ENCODE results near the gene ADIRF.
A peak's percentile ranks its signal among the peaks of the same experiment; 100 is the strongest.
"Not testable (repeated sequence)": the region's sequence is repeated elsewhere in the genome, so short reads cannot be mapped to it uniquely, and the experiment has no call there.

The ADIRF gene

GRCh38 chr10:86946213-86947155 is 21.8 kb upstream of the ADIRF start:
- no peak for DNase-seq (ENCODE audit: low spot score)

- DNase-seq (ENCODE audit: low spot score) = not testable (repeated sequence)
Observed at GRCh38 chr10:86947806-86948205, 20.5 kb upstream of the ADIRF start.

GRCh38 chr10:86950349-86950748 is 17.9 kb upstream of the ADIRF start:
- DNase-seq (ENCODE audit: low spot score) = no peak

GRCh38 chr10:86951184-86951761 is 17.0 kb upstream of the ADIRF start:
- DNase-seq (ENCODE audit: low spot score) = no peak

- no peak for DNase-seq (ENCODE audit: low spot score)
Observed at GRCh38 chr10:86952106-86952505, 16.2 kb upstream of the ADIRF start.

GRCh38 chr10:86952697-86953096 is 15.6 kb upstream of the ADIRF start:
- DNase-seq (ENCODE audit: low spot score) = not testable (repeated sequence)

- peak; percentile 26 for DNase-seq (ENCODE audit: low spot score)
Observed at GRCh38 chr10:86953747-86954680, 14.3 kb upstream of the ADIRF start.

- no peak for DNase-seq (ENCODE audit: low spot score)
Observed at GRCh38 chr10:86954681-86955500, 13.4 kb upstream of the ADIRF start.

GRCh38 chr10:86955501-86956194 is 12.6 kb upstream of the ADIRF start:
- DNase-seq (ENCODE audit: low spot score) = no peak

GRCh38 chr10:86956195-86956847 is 12.0 kb upstream of the ADIRF start:
- DNase-seq (ENCODE audit: low spot score) = no peak

- DNase-seq (ENCODE audit: low spot score) = no peak
Observed at GRCh38 chr10:86956848-86957448, 11.3 kb upstream of the ADIRF start.

GRCh38 chr10:86957471-86958115 is 10.7 kb upstream of the ADIRF start, which contains the start of gene MMRN2:
Gene MMRN2 (minus strand): TSS chr10:86957615. CDS start chr10:86957541, 74 bp downstream.
- DNase-seq (ENCODE audit: low spot score) = no peak

GRCh38 chr10:86958116-86958900 is 10.0 kb upstream of the ADIRF start, which contains the start of gene SNCG:
Gene SNCG (plus strand): TSS chr10:86958599. CDS start chr10:86958698, 99 bp downstream.
- DNase-seq (ENCODE audit: low spot score) = peak; percentile 30

GRCh38 chr10:86958901-86959736 is 9.2 kb upstream of the ADIRF start:
- peak; percentile 65 for DNase-seq (ENCODE audit: low spot score)

GRCh38 chr10:86959737-86960002 is 8.6 kb upstream of the ADIRF start:
- DNase-seq (ENCODE audit: low spot score) = no peak

- peak; percentile 85 for DNase-seq (ENCODE audit: low spot score)
Observed at GRCh38 chr10:86960003-86960862, 8.0 kb upstream of the ADIRF start.

Data from AG20443 (cell line).